Head of caudate nucleus (tissue), 42 donors: Measurements from ENCODE around the gene NLRC5.
"Not testable (repeated sequence)": the region's sequence is repeated elsewhere in the genome, so short reads cannot be mapped to it uniquely, and the experiment has no call there.

Experiments
- DNase-seq, 42 donors: peaks; one replicate each; pipeline versions ENCODE4 v3.0.0 to v3.0.0-alpha.2; 2020 to 2021; ENCODE audit warnings: mixed read lengths in 7 of 42
- intact Hi-C: fragments of 100-400 bp; cut with DNase I; formaldehyde crosslinking; loops from one replicate; pipeline ENCODE4 v1.15.0; 2022

Gene NLRC5

DNA sequence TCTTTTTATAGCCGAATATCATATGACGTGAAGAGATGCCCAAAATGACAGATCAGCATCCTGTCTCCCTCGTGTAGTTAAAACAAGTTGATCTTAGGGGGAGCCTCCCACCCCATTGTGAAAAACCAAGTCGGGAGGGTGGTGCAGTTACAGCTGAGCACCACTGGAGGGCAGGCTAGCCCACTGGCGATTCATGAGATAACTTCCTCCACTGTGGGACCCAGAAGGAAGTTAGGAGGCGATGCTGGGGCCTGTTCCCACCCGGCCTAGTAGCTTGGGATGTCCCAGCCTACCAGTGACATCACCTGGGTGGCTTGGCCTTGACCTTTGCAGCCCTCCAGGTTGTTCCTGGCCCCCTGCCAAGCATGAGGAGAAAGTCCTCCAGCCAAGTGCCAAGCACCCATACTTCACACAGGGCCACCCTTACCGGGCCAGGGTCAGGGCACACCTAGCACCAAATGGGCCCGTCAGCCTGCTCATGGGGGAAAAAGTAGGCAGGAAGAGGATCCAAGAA is 95.0 kb downstream of the NLRC5 start:
- DNase-seq, result peak; percentile 52 to 92 (median 79)
- intact Hi-C loops, result loop anchor here (1.0 kb wide), 1 partner anchor 82 kb away; no protein-coding TSS in a partner anchor

DNA sequence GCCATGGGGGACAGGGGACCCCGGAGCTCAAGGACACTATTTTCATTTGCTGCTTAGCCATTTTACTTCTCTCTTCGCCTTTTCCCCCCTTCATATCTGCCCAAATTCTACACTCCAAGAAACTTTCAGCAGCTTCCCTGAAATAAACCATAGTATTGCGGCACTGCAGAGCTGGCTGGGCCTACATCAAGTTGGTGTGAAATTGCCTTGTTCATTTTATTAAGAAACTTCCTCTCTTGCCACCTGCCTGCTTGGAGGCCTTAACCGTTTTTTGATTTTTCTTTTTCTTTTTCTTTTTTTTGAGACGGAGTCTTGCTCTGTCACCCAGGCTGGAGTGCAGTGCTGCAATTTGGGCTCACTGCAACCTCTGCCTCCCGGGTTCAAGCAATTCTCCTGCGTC is 95.6 kb downstream of the NLRC5 start:
- intact Hi-C loops, result loop anchor here (1.0 kb wide), 1 partner anchor 81 kb away; no protein-coding TSS in a partner anchor
- no peak for DNase-seq

DNA sequence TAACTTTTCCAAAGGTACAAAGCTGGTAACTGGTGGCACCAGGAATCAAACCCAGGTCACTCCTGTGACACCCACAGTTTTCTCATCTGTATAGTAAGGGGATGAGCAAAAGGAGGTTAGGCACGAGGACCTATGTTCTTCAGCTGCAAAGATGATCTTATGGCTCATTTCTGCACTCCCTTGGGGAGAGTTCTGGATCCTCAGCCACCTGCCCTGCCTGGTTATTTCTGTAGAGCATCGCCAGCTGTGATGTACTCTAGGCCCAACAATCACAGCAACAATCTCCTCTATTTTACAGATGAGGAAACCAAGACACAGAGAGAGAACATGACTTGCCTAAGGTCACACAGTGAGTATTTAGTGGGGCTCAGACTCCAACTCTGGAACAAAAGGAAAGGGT is 97.6 kb downstream of the NLRC5 start:
- no peak for DNase-seq
- intact Hi-C loops, result no loop called here

DNA sequence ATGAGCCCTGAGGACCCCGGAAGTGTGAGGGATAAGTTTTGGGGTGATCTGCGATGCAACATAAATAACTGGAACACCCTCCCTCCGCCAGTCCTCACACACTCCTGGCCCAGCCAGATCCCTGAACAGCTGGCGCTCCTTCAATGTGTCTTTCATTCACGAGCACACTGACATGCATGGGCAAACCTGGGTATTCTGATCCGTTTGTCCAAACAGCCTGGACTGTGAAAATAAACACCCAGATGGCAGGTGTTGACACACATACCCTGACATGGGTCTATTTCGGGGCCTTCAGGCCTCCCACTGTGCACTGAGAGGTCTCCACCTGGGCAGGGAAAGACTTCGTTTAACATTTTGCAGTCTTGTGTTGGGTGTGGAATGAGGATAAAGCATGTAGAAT is 100.0 kb downstream of the NLRC5 start:
- no peak for DNase-seq
- intact Hi-C loops, result no loop called here

DNA sequence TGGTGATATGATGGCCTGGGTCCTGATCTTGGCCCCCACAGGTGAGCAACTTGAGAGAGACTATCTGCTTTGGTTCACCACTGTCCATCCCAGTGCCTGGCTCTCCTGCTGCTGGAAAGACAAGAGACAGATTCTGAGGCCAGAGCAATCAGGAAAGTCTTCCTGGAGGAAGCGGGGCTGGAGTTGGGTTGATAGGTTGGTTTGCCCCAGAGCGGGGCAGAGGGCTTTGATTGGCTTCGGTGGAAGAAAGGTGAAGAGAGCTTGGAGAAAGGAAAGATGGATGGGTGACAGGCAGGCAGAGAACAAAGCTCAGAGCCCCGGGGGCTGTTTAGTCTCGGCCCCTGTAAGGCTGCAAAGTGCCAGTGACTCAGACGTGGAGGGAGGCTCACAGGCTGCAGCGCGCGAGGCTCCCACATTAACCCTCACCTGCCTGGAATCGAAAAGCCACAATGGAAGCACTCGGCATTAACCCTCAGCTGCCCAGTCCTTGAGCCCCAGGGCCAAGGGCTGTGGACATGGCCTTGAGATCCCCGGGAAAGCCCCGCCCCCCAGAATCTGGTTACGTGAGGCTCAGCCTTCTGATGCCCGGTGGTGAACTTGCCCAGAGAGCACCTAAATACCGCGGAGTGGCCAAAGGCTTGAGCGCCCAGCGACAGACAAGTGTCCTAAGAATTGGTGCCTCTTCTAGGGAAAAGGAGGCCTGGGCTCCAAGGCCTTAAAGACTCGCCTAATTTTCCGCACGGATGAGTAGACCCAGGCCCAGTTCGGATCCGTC is 102.0 kb downstream of the NLRC5 start:
- intact Hi-C loops, result loop anchor here (10.0 kb wide), 1 partner anchor 53 kb away; no protein-coding TSS in a partner anchor

DNA sequence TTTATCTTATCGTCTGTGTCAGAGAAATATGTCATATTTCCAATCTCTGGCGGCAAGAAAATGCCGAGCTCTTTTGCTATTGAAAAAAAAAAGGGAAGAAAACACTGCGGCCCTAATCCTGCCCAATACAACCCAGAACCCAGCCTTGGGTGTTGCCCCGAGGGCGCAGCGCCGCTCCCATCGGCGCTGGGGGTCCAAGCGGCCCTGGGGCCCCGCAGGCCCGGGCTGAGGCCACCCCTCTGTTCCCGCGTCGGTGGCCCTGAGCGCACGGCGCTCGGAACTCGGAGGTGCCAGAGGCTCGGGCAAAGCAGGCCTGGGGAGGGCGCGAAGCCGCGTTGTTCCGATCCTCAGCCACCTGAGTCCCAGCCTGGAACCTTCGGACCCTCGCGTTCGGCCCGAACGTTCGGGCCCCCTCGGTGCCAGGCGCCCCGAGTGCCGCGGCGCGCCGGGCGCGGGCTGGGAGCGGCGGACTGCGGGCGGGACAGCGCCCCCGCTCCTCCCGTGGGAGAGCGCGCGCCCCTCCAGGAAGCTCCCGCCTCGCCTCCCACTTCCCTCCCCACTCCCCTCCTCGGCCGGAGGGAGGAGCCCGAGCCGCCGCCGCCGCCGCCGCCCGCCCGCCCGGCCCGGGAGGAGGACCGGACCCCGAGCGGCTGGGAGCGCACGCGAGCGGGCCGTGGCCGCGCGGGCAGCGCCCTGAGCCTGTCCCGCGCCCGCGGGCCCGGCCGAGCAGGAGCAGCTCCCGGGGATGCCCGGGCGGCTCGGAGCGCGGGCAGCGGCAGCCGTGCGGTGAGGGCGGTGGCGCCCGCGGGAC is 102.8 kb downstream of the NLRC5 start, which contains the start of gene CPNE2:
CPNE2 (plus strand) TSS at position 609 of the 811 bp plus-strand sequence. CDS start 18,160 bp downstream, outside the sequence.
- intact Hi-C loops, result loop anchor here (10.0 kb wide), 1 partner anchor 53 kb away; no protein-coding TSS in a partner anchor
- peak in 41 of 42 donors; percentile 28 to 90 (median 83) for DNase-seq

More for the DNA sequence above, 102.0 kb downstream of the NLRC5 start:
- DNase-seq, result peak in 36 of 42 donors; percentile 17 to 80 (median 53)

DNA sequence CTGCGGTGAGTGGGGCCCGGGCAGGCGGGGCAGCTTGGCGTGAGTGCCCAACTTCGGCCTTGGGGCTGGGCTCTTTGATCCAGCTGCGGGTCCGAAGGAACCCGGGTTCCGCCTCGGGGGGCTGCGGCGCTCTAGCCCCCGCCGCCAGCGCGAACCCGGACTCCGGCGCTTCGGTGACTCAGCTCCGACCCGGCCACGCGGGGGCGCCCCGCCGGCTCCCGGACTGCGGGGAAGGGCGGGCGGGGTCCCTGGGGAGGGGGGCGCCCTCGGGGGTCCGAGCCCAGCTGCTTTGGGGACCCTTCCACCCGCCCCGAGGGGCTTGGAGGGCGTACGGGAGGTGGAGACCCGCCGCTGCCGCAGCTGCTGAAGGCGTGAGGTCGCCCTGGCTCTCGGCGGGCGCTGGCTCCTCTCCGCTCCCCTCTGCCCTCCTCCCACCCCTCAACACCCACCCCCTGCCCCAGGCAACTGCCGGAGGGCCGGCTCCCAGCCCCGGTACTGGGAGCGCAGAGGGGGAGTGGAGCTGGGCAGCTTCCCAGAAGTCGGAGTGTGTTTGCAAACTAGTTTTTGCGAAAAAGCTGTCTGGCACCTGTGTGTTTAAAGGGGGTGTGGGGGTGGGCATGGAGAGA is 103.5 kb downstream of the NLRC5 start:
- DNase-seq, result peak in 38 of 42 donors; percentile 24 to 83 (median 64)
- intact Hi-C loops, result loop anchor here (10.0 kb wide), 1 partner anchor 52 kb away; no protein-coding TSS in a partner anchor

DNA sequence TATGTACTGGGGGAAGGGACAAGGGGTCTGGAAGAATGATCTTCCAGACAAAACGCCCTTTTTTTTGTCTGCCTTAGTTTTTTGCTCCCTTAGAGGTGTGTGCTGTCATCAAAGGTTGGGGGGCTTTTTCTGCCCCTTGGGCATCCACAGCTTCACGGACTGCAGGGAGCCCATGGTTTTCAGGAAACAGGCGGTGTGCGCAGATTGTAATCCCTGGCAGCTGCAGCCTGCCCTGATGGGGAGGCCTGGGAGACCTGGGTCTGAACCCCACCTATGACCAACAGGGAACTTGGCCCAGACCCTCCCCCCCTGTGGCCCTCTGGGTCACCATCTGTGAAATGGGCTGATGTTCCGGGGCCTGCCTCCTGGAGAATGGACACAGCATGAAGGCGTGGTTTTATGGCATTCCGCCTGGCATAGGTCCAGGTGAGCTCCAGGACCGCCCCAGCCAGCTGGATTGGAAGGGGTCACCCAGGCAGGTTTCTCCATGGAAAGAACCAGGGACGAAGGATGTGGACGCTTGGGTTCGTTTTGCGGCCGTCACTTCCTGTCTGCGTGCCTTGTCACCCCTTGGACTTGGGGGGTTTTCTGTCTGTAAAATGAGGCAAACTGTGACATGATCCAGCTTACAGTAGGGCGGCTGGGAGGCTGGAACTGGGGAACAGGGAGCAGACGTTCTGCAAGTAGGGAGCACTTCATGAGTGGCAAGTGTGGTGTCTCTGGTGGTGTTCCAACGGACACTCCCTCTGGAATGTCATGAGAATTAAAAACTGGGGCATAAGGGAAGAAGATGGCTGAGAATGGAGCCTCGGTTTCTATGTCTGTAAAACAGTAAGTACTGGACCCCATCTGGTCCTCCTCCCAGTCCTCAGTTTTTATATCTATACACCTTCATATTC is 104.6 kb downstream of the NLRC5 start:
- DNase-seq, result peak in 1 of 42 donors; percentile 14
- intact Hi-C loops, result loop anchor here (10.0 kb wide), 1 partner anchor 51 kb away; no protein-coding TSS in a partner anchor

DNA sequence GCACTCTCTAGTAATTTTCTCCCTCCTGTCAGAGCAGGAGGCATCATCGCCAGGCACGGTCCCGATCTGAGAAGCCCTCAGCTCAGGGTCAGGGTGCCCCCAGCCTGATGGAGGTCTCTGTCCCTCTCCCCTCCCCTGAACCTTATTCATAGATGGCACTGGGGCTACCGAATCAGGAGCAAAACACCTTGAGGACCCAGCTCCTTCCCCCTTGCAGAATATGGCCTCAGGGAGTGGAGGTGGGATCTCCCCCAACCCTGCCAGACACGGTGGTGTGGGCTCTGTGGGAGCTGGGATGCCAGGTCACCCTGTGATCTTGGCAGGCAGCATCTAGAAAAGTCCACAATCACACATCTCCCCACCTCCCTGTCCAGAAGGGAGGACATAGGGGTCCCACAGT is 105.6 kb downstream of the NLRC5 start:
- no peak for DNase-seq
- intact Hi-C loops, result loop anchor here (10.0 kb wide), 1 partner anchor 50 kb away; no protein-coding TSS in a partner anchor

DNA sequence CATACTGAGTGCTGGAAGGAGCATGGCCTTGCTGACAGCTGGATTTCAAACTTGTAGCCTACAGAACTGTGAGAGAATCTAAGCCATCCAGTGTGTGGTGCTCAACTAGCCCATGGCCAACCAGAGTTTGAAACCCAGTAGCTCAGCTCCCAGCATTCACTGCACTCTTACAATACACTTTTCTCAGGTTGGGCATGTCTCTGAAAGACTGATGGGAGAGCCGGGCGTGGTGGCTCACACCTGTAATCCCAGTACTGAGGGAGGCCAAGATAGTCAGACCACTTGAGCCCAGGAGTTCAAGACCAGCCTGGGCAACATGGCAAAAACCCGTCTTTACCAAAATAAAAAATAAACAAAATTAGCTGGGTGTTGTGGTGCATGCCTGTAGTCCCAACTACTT is 106.8 kb downstream of the NLRC5 start:
- DNase-seq, result no peak
- intact Hi-C loops, result loop anchor here (10.0 kb wide), 1 partner anchor 49 kb away; no protein-coding TSS in a partner anchor

DNA sequence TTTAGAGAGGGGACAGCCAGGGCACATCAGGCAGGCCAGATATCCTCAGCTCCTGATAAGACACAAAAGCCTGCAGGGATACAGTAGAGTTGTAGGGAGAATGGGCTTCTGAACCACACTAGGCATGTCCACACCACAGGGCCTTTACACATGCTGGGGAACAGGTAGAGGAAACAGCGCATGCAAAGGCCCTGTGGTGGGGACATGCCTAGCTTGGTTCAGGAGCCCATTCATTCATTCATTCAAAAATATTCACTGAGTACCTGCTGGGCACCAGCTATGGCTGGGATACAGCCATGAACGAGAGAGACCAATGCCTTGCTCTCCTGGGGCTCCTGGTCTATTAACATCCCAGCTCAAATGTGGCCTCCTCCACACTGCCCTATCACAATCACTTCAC is 107.4 kb downstream of the NLRC5 start:
- no peak for DNase-seq
- intact Hi-C loops, result loop anchor here (10.0 kb wide), 1 partner anchor 48 kb away; no protein-coding TSS in a partner anchor

DNA sequence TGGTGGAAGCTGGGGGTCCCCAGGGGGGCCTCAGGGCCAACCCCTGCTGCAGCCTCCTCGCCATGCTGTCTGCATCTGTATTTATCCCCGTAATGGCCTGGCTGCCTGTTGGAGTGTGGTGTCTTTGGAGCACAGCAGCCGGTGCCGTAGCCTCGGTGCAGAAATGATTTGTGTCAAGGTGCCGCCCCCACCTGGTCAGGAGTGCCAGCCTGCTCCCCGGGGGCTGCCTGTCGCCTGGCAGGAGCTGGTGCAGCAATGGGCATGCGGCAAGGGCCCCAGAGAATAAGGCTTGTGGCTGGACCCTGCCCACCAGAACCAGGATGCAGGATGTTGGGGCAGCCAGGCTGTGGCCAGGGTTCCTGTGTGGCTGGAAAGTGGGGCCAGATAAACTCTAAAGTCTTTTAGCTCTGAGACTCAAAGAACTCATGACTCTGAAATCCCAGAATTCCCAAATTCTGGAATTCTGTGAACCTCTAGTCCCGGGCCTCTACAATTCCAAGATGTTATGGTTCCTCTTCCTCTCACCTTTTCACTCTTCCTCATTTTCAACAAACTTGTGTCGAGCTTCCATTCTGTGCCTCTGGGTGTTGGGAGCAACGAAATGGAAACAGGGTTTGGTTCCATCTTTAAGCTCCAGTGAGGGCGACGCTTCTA is 109.0 kb downstream of the NLRC5 start:
- intact Hi-C loops, result loop anchor here (10.0 kb wide), 1 partner anchor 46 kb away; no protein-coding TSS in a partner anchor
- peak in 14 of 42 donors; percentile 20 to 69 (median 39) for DNase-seq

DNA sequence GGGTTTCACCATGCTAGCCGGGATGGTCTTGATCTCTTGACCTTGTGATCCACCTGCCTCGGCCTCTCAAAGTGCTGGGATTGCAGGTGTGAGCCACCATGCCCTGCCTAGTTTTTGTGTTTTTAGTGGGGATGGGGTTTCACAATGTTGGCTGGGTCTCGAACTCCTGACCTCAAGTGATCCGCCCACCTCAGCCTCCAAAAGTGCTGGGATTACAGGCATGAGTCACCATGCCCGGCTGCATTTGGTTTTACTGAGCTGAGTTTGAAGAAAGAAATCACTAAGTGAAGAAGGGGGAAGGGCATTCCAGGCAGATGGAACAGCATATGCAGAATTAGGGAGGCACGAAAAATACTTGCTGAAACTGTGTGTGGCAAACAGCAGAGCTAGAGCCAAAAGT is 110.6 kb downstream of the NLRC5 start:
- intact Hi-C loops, result loop anchor here (10.0 kb wide), 1 partner anchor 45 kb away; no protein-coding TSS in a partner anchor
- DNase-seq, result not testable (repeated sequence)

DNA sequence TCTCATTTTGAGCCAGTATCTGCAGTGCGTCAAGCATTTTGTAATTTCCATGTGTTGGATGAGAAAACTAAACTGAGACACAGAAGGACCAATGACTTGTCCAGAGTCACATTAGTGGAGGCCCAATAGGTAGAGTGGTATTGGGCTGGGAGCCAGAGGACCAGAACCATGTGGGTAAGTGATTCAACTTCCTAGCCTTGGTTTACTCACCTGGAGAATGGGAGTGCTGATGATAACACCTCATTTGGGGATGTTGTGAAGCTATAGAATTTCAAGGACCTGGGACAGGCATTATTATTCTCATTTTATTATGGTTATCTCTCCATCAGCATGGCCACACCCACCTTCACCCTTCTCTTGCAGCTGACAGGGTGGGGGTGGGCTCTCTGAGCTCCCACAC is 111.1 kb downstream of the NLRC5 start:
- intact Hi-C loops, result no loop called here

DNA sequence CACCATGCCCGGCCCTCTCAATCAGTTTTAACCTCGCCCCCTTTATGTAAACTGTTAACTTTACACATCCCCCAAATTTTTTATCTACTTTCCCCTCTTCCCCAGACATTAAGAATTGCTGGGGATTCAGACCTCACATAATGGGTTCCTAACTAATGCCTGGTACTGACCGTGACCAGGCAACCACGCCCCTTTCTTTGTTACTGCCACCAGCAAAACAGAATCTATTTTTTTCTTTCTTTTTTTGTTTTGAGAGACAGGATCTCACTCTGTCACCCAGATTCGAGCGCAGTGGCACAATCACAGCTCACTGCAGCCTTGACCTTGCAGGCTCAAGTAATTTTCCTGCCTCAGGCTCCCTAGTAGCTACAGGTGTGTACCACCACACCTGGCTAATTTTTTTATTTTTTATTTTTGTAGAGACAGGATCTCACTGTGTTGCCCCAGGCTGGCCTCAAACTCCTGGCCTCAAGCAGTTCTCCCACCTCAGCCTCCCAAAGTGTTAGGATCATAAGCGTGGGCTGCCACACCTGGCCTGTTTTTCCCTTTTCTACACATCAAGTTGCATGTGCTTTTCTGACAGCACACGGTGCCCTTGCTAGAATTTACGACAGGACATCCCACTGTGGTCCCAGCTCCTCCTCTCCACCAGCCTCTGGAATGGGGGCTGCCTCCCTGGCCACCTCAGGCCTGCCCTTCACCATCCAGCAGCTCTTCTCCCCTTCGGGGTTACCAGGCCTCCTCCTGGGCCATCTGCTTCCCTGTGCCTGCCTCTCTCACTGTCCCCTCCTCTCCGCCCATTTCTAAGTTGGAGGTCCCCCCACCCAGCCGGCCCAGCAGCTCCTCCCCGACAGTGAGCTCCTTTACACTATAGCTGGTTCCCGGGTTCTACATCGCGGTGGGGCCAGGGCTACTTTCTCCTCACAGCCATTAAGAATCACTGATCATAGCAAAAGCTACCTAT is 113.8 kb downstream of the NLRC5 start:
- DNase-seq, result peak in 14 of 42 donors; percentile 16 to 72 (median 48)
- intact Hi-C loops, result no loop called here

More for the DNA sequence above, 111.1 kb downstream of the NLRC5 start:
- DNase-seq, result no peak

DNA sequence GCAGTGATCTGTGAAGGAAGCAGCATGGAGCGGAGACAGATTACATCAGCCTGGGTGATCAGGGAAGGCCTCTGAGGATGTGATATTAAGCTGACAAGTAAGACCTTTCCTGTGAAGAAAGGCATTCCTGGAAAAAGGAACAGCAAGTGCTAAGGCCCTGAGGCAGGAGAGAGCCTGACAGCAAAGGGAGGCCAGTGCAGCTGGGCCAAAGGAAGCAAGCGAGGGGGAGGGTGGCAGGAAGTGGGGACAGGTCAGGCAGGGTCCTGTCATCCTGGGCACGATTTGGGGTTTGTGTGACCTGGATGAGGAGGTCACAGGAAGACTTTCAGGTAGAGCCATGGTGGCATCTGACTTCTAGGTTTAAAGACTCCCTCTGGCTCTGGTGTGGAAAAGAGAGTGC is 115.3 kb downstream of the NLRC5 start:
- intact Hi-C loops, result no loop called here
- no peak for DNase-seq
